SJCRH30 (cell line): ENCODE measurements around the gene JPT1. TPM values are rescaled to one million over a fixed set of nuclear protein-coding genes. Genes with fewer than 3 reads are reported as not detected.
A peak's percentile ranks its signal among the peaks of the same experiment; 100 is the strongest.

Source experiments
- DNase-seq, 2 experiments: peaks; one replicate each; pipeline ENCODE4 v3.0.0-alpha.2; 2015 to 2020
- H3K27ac ChIP-seq: fragments of 250-450 bp; sonication (Bioruptor Pico); 2 replicates; pipeline ENCODE4 v1.5.1; 2020; ENCODE audit warnings: mild to moderate bottlenecking, moderate library complexity
- H3K27me3 ChIP-seq: fragments of 250-450 bp; sonication (Bioruptor Pico); 2 replicates; pipeline ENCODE4 v1.5.1; 2020; ENCODE audit warnings: mild to moderate bottlenecking, moderate library complexity
- H3K36me3 ChIP-seq: fragments of 250-450 bp; sonication (Bioruptor Pico); 2 replicates; pipeline ENCODE4 v1.5.1; 2020; ENCODE audit warnings: mild to moderate bottlenecking, moderate library complexity
- H3K4me1 ChIP-seq: fragments of 250-450 bp; sonication (Bioruptor Pico); 2 replicates; pipeline ENCODE4 v1.5.1; 2020; ENCODE audit warnings: mild to moderate bottlenecking, moderate library complexity
- H3K4me3 ChIP-seq: fragments of 250-450 bp; sonication (Bioruptor Pico); 2 replicates; pipeline ENCODE4 v1.5.1; 2020; ENCODE audit warnings: mild to moderate bottlenecking, moderate library complexity
- H3K9me3 ChIP-seq: fragments of 250-450 bp; sonication (Bioruptor Pico); replicated peaks from 2 replicates; pipeline ENCODE4 v1.5.1; 2020; ENCODE audit warnings: mild to moderate bottlenecking, moderate library complexity
- total RNA-seq: library from RNA; depleted of rRNA; stranded (reverse); fragments of >200 nt; shearing (Covaris generic); gene quantifications from 2 replicates; pipeline ENCODE4 v1.2.3, GENCODE V29; 2014; rRNA removed

Gene JPT1
- total RNA-seq, 1 experiment from 2014 or later: 320 TPM

DNA sequence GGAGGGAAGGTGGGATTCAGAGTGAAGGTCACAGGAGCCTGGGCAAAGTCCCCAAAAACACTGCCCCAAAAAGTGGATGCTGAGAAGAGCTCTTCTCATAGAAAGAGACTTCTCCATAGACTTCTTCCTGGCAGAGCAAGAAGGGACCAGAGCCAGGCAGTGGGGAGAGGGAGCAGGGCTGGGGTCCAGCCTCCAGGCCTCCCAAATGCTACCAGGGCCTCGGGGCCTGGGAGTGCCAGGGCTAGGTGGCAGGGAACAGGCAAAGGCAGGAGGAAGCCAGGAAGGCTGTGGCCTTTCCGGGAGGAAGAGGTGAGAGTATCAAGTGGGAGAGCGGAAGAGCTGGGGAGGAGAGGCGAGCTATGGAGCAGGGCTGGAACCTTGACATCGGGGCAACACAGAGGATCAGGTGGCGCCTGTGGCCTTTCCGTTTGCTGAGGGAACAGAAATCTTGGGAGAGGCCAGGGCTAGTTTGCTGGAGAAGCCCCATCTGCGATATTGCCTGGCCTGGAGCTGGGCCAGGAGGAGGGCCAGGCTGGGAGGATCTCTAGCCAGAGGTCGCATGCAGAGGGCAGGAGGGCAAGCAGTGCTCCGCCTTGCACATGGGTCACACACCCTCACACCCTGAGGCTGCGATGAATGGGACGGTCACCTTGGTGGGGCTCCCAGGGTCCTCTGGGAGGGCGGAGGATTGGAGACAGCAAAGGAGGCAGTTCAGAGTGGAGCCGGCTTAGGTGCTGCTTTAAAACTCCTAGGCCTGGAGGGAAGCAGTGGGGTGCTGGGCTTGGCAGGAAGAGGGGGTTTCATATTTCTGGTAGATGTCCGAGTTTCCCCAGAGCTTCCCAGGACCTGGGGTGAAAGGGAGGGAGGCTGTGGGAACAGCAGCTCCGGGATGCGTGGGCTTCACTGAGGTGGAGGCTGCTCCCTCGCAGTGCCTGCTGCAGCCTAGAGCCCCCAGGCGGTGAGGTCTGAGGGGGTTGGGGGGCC lies 63.1 kb downstream of the JPT1 start:
- Histone ChIP-seq H3K36me3 (no peaks in the 10 kb centered on the region), H3K9me3 (no peaks in the 10 kb centered on the region), H3K27ac (no peak overlapping the region), H3K4me3 (no peak overlapping the region), H3K4me1 (peaks cover 18% of the 10 kb centered on the region), H3K27me3 (no peaks in the 10 kb centered on the region)
- DNase-seq: peak; percentile 52 to 64

DNA sequence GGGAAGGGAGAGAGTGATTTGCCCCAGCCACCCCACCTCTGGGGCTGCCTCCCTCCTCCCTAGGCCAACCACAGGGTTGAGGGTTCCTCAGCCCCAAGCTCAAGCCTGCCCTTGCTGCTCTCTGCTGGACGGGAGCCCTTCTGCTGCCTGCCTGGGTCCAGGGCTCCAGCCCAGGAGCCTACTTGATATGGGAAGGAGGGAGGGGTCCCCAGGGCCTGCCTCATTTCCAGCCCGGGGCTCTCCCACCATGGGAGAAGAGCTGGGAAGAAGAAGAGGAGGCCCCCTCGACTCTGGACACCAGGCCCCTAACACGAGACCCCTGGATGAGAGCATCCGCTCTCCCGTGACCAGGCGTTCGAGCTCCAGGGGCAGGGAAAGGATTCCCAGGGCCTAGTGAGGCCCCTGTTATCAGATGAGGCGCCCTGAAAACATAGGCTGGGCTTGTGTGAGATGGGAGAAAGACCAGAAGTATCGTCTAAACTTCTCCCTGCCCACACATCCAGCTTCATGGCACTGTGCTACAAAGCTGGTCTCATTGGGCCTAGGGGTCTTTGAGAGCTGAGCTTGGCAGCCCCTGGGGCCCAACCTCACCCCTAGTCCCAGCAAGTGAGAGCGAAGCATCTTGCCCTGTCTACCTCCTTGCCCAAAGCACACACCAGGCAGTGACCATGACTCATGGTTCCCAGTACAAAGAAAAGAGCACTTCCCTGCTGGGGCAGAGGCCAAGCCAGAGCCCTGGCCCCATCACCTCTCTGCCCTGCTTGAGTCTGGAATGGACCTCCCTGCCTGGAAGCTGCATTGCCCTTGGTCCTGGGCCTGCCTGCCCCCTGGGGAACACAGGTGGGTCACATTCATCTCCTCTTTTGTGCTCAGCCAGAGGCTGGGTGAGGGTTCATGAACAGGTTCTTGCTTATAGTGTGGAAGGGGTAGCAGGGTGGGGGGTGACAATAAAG lies 65.6 kb downstream of the JPT1 start:
- Histone ChIP-seq H3K9me3 (no peaks in the 10 kb centered on the region), H3K36me3 (no peaks in the 10 kb centered on the region), H3K4me1 (peaks cover 20% of the 10 kb centered on the region), H3K27me3 (no peaks in the 10 kb centered on the region), H3K4me3 (no peak overlapping the region), H3K27ac (no peak overlapping the region)
- DNase-seq: no peak

GRCh38 chr17:75087558-75088453 lies 66.5 kb downstream of the JPT1 start, which contains the start of gene SLC16A5:
Gene SLC16A5, plus strand, starts transcription at chr17:75087954. Its CDS starts 5,683 bp downstream, at chr17:75093637.
- H3K4me1 ChIP-seq: peaks cover 21% of the 10 kb centered on the region
- DNase-seq: no peak
- H3K27ac ChIP-seq: no peak within 1 kb of the TSS
- H3K36me3 ChIP-seq: no peaks in the 10 kb centered on the region
- no peak within 1 kb of the TSS for H3K4me3 ChIP-seq
- H3K27me3 ChIP-seq: no peaks in the 10 kb centered on the region
- H3K9me3 ChIP-seq: no peaks in the 10 kb centered on the region

DNA sequence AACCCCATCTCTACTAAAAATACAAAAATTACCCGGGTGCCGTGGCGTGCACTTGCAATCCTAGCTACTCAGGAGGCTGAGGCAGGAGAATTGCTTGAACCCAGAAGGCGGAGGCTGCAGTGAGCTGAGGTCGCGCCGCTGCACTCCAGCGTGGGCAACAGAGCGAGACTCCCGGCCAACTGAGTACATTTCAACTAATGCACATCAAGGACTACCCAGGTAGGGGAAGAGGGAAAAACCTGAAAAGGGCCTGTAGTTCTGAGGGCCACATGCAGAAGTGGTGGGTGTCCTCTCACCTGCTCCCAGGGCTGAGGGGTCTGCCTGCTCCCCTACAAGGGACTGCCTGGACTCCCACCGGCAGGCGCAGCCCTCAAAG lies 67.1 kb downstream of the JPT1 start:
- DNase-seq: no peak
- Histone ChIP-seq H3K27ac (no peak overlapping the region), H3K4me3 (no peak overlapping the region)

GRCh38 chr17:75086496-75087181 lies 67.7 kb downstream of the JPT1 start:
- peaks cover 29% of the 10 kb centered on the region for H3K4me1 ChIP-seq
- no peaks in the 10 kb centered on the region for H3K9me3 ChIP-seq
- no peak for DNase-seq
- H3K27ac ChIP-seq: no peak overlapping the region
- no peaks in the 10 kb centered on the region for H3K27me3 ChIP-seq
- no peak overlapping the region for H3K4me3 ChIP-seq
- H3K36me3 ChIP-seq: no peaks in the 10 kb centered on the region

More for the DNA sequence above, 67.1 kb downstream of the JPT1 start:
- H3K9me3 ChIP-seq: no peaks in the 10 kb centered on the region
- no peaks in the 10 kb centered on the region for H3K36me3 ChIP-seq
- H3K4me1 ChIP-seq: peaks cover 28% of the 10 kb centered on the region
- no peaks in the 10 kb centered on the region for H3K27me3 ChIP-seq

Other genes with a start within 250 kb of the JPT1 start
- 0.08 and 0.14 TPM in 2 replicates for gene USH1G, start 231.3 kb downstream of the JPT1 start, total RNA-seq
- gene OTOP2, start 230.2 kb downstream of the JPT1 start, total RNA-seq: not detected in 2 replicates
- not detected in 2 replicates for gene OTOP3, start 218.6 kb downstream of the JPT1 start, total RNA-seq
- 0.71 and 1.7 TPM in 2 replicates for gene HID1, start 181.8 kb downstream of the JPT1 start, total RNA-seq
- gene CDR2L, start 166.9 kb downstream of the JPT1 start, total RNA-seq: 10.9 and 11.3 TPM in 2 replicates
- gene MRPL58, start 141.8 kb downstream of the JPT1 start, total RNA-seq: 39.6 and 39.8 TPM in 2 replicates
- 337 and 350 TPM in 2 replicates for gene ATP5PD, start 107.5 kb downstream of the JPT1 start, total RNA-seq
- gene KCTD2, start 107.3 kb downstream of the JPT1 start, total RNA-seq: 34.4 and 34.5 TPM in 2 replicates
- gene SLC16A5, start 66.6 kb downstream of the JPT1 start, total RNA-seq: 0.04 TPM in 1 of 2 replicates, not detected in the other
- gene ARMC7, start 44.5 kb downstream of the JPT1 start, total RNA-seq: 9.6 and 10.9 TPM in 2 replicates
- gene NT5C, start 22.8 kb downstream of the JPT1 start, total RNA-seq: 34.5 and 36.0 TPM in 2 replicates
- 433 and 472 TPM in 2 replicates for gene SUMO2, start 28.4 kb upstream of the JPT1 start, total RNA-seq
- 95.4 and 103 TPM in 2 replicates for gene NUP85, start 51.2 kb upstream of the JPT1 start, total RNA-seq
- gene GGA3, start 107.1 kb upstream of the JPT1 start, total RNA-seq: 21.8 and 26.6 TPM in 2 replicates
- 123 and 142 TPM in 2 replicates for gene MRPS7, start 107.4 kb upstream of the JPT1 start, total RNA-seq
- gene MIF4GD, start 116.7 kb upstream of the JPT1 start, total RNA-seq: 4.4 and 5.2 TPM in 2 replicates
- gene SLC25A19, start 134.9 kb upstream of the JPT1 start, total RNA-seq: 16.2 and 18.7 TPM in 2 replicates